OCI-LY7 (cell line): Measurements from ENCODE around the gene GNA12. TPM values are rescaled to one million over a fixed set of nuclear protein-coding genes. Genes with fewer than 3 reads are reported as not detected.

Source experiments
- BruUV-seq: library from RNA; stranded (reverse); fragments of 400-500 nt; replicated peaks from 2 replicates; lab custom pipeline; 2021; lab: Mats Ljungman, UMichigan
- CTCF ChIA-PET: fragments of 300-600 bp; sonication (Branson Sonifier 250); formaldehyde crosslinking; loops from one replicate; lab custom pipeline; 2022; ENCODE audit warnings: antibody characterized with exemption; ENCODE audit not compliant: unreplicated experiment; lab: Charles Lee
- POLR2A ChIA-PET: fragments of 300-600 bp; sonication (Branson Sonifier 250); formaldehyde crosslinking; loops from one replicate; lab custom pipeline; 2022; ENCODE audit warnings: antibody characterized with exemption; lab: Charles Lee
- DNase-seq: peaks from one replicate; pipeline ENCODE4 v3.0.0-alpha.2; 2015; ENCODE audit warnings: low spot score
- H2AFZ ChIP-seq: fragments of 200-600 bp; sonication (generic), shearing (Covaris generic); 2 replicates; pipeline ENCODE4 v1.6.1; 2014; ENCODE audit warnings: mild to moderate bottlenecking, antibody characterized with exemption, low read length, moderate library complexity
- H3K27ac ChIP-seq: fragments of 200-600 bp; sonication (generic); 2 replicates; pipeline ENCODE4 v1.5.1; 2014; ENCODE audit warnings: mixed run types, low read depth, mild to moderate bottlenecking, moderate library complexity, low read length, inconsistent platforms; ENCODE audit not compliant: poor library complexity, severe bottlenecking
- H3K36me3 ChIP-seq: fragments of 200-600 bp; sonication (generic); 2 replicates; pipeline ENCODE4 v1.6.1; 2014; ENCODE audit warnings: mild to moderate bottlenecking, antibody characterized with exemption, low read length, moderate library complexity, mixed read lengths; ENCODE audit not compliant: insufficient read depth
- H3K4me1 ChIP-seq: fragments of 200-600 bp; sonication (generic); 2 replicates; pipeline ENCODE4 v1.5.1; 2014; ENCODE audit warnings: mild to moderate bottlenecking, low read length; ENCODE audit not compliant: insufficient read depth, poor library complexity, severe bottlenecking
- H3K4me2 ChIP-seq: fragments of 200-600 bp; sonication (generic); 2 replicates; pipeline ENCODE4 v1.6.1; 2014; ENCODE audit warnings: mild to moderate bottlenecking, low read length
- H3K4me3 ChIP-seq: fragments of 200-600 bp; sonication (generic); 2 replicates; pipeline ENCODE4 v1.5.1; 2014; ENCODE audit warnings: mild to moderate bottlenecking, low read depth, low read length; ENCODE audit not compliant: poor library complexity, severe bottlenecking
- H3K79me2 ChIP-seq: fragments of 200-600 bp; sonication (generic); 2 replicates; pipeline ENCODE4 v1.6.1; 2016; ENCODE audit warnings: low read depth, mild to moderate bottlenecking, low read length, moderate library complexity, mixed read lengths; ENCODE audit not compliant: insufficient read depth
- H3K9me2 ChIP-seq: fragments of 200-600 bp; sonication (generic); 2 replicates; pipeline ENCODE4 v1.6.1; 2016; ENCODE audit warnings: mild to moderate bottlenecking, low read length, mixed read lengths; ENCODE audit not compliant: insufficient read depth
- H3K9me3 ChIP-seq: fragments of 200-600 bp; sonication (generic); 2 replicates; pipeline ENCODE4 v1.6.1; 2014; ENCODE audit warnings: mild to moderate bottlenecking, mixed run types, low read length, mixed read lengths
- H4K20me1 ChIP-seq: fragments of 200-600 bp; sonication (generic); 2 replicates; pipeline ENCODE4 v1.6.1; 2014; ENCODE audit warnings: mild to moderate bottlenecking, antibody characterized with exemption, low read length, moderate library complexity, mixed read lengths; ENCODE audit not compliant: insufficient read depth
- EZH2phosphoT487 ChIP-seq: fragments of 200-600 bp; sonication (generic); IDR thresholded peaks from 2 replicates; pipeline ENCODE4 v1.6.1; 2018; ENCODE audit warnings: low read depth, borderline replicate concordance, mild to moderate bottlenecking, mixed run types, antibody characterized with exemption, low read length, moderate library complexity, mixed read lengths
- intact Hi-C: fragments of 100-400 bp; cut with micrococcal nuclease; formaldehyde crosslinking; loops from one replicate; pipeline ENCODE4 v1.10.0; 2022; ENCODE audit not compliant: unreplicated experiment
- total RNA-seq, 2 experiments: library from RNA; depleted of rRNA in 1 of 2; stranded (reverse); fragments of >200 nt in 1 of 2; shearing (Covaris generic) in 1 of 2; gene quantifications; 2 replicates each; pipeline ENCODE4 v1.2.3, GENCODE V29; 2014 to 2022
- TF ChIP-seq, protein P1 (sequence below): fragments of 200-600 bp; sonication (generic); conservative IDR thresholded peaks from 2 replicates; pipeline ENCODE4 v1.5.1; 2014; ENCODE audit warnings: mild to moderate bottlenecking, antibody characterized with exemption, low read length, moderate library complexity, mixed read lengths

The GNA12 gene
- total RNA-seq, 2 experiments from 2014 or later: 10.3 to 35.9 TPM

DNA sequence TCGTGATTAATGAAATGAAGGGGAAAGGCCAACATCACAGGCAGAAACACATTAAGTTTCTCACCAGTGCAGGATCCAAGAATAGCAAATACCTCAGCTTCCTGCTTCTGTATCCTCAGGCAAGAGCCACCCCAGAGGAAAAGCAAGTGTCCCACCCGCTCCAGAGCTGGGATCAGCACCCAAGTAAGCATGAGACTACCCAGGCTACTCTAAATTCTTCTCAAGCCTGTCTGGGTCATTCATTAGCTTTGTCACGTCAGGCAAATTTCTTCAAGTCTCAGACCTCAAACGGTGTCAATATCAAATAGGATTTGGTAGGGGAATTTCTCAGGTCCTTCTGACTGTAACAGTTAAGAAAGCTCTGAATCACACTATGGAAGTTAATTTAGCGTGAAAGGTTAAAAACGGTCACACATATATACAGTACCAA is 59.0 kb downstream of the GNA12 start:
- no peaks in the 10 kb centered on the region for H4K20me1 ChIP-seq
- no peak for TF ChIP-seq EZH2phosphoT487
- TF ChIP-seq, protein P1, sequence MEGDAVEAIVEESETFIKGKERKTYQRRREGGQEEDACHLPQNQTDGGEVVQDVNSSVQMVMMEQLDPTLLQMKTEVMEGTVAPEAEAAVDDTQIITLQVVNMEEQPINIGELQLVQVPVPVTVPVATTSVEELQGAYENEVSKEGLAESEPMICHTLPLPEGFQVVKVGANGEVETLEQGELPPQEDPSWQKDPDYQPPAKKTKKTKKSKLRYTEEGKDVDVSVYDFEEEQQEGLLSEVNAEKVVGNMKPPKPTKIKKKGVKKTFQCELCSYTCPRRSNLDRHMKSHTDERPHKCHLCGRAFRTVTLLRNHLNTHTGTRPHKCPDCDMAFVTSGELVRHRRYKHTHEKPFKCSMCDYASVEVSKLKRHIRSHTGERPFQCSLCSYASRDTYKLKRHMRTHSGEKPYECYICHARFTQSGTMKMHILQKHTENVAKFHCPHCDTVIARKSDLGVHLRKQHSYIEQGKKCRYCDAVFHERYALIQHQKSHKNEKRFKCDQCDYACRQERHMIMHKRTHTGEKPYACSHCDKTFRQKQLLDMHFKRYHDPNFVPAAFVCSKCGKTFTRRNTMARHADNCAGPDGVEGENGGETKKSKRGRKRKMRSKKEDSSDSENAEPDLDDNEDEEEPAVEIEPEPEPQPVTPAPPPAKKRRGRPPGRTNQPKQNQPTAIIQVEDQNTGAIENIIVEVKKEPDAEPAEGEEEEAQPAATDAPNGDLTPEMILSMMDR: no peak
- no peaks in the 10 kb centered on the region for H3K4me1 ChIP-seq
- intact Hi-C loops: no loop called here
- no peaks in the 10 kb centered on the region for H3K9me2 ChIP-seq
- no peak overlapping the region for H3K27ac ChIP-seq
- BruUV-seq: no TSS peak
- no peak overlapping the region for H3K4me2 ChIP-seq
- H3K36me3 ChIP-seq: peaks cover 17% of the 10 kb centered on the region
- no peak overlapping the region for H2AFZ ChIP-seq
- no peak for DNase-seq
- ChIA-PET CTCF (no interaction called here), POLR2A (interaction anchor here (0.6 to 1.1 kb wide), 2 partner anchors 10 to 33 kb away, joined by 3 to 6 read pairs; no protein-coding TSS in a partner anchor)
- no peak overlapping the region for H3K4me3 ChIP-seq
- H3K79me2 ChIP-seq: no peaks in the 10 kb centered on the region
- no peaks in the 10 kb centered on the region for H3K9me3 ChIP-seq

DNA sequence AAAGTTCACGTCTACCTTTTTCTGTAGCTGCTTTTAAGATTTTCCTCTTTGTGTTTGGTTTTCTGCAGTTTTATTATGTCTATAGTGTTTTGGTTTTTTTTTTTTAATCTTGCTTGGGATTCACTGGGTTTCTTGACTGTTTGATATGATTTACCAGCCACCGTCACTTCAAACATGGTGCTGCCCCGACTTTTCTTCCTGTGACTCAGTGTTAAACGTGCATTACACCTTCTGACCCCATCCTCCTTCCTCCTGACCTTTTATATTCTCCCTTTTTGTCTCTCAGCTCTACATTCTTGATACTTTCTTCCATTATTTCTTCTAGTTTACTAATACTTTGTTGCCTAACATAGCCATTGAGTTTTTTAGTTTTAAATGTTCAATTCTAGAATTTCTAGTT is 61.5 kb downstream of the GNA12 start:
- Histone ChIP-seq H3K79me2 (no peaks in the 10 kb centered on the region), H2AFZ (no peak overlapping the region), H3K4me2 (no peak overlapping the region), H3K36me3 (peaks cover 15% of the 10 kb centered on the region), H3K9me3 (no peaks in the 10 kb centered on the region), H3K4me3 (no peak overlapping the region), H4K20me1 (no peaks in the 10 kb centered on the region), H3K4me1 (no peaks in the 10 kb centered on the region), H3K9me2 (no peaks in the 10 kb centered on the region), H3K27ac (no peak overlapping the region)
- DNase-seq: no peak
- no TSS peak for BruUV-seq
- TF ChIP-seq, protein P1: no peak
- TF ChIP-seq EZH2phosphoT487: no peak
- intact Hi-C loops: no loop called here
- CTCF ChIA-PET: no interaction called here
- POLR2A ChIA-PET: no interaction called here

DNA sequence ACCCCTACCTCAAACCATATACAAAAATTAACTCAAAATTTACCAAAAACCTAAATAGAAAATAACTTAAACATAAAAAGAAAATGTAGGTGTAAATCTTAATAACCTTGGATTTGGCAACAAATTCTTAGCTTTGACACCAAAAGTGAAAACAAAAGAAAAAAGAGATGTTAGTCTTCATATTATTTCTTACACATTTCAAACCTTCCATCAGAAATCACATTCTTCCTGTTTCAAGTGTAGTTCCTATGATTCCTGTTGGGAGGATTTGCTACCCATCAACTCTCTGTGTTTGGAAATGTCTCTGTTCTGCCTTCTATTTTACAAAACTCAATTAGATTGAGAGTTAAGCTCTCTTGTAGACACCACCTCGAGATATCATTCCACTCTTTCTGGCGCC is 62.0 kb downstream of the GNA12 start:
- H3K4me1 ChIP-seq: no peaks in the 10 kb centered on the region
- H4K20me1 ChIP-seq: no peaks in the 10 kb centered on the region
- TF ChIP-seq EZH2phosphoT487: no peak
- TF ChIP-seq, protein P1: no peak
- no peaks in the 10 kb centered on the region for H3K79me2 ChIP-seq
- no TSS peak for BruUV-seq
- no peak overlapping the region for H2AFZ ChIP-seq
- no peak overlapping the region for H3K4me2 ChIP-seq
- intact Hi-C loops: no loop called here
- ChIA-PET CTCF (no interaction called here), POLR2A (interaction anchor here (0.6 to 1.3 kb wide), 2 partner anchors 9 to 34 kb away, joined by 4 to 5 read pairs; no protein-coding TSS in a partner anchor)
- DNase-seq: no peak
- H3K36me3 ChIP-seq: peaks cover 11% of the 10 kb centered on the region
- no peak overlapping the region for H3K4me3 ChIP-seq
- no peak overlapping the region for H3K27ac ChIP-seq
- H3K9me3 ChIP-seq: no peaks in the 10 kb centered on the region
- H3K9me2 ChIP-seq: no peaks in the 10 kb centered on the region
